OCI-M2 (cell line): Measurements from ENCODE around the gene SH3D21.
A peak's percentile ranks its signal among the peaks of the same experiment; 100 is the strongest.

Experiments
- DNase-seq: peaks from one replicate; lab custom pipeline; 2025; ENCODE audit not compliant: unreplicated experiment; lab: John Stamatoyannopoulos, UW

Gene SH3D21

GRCh38 chr1:36355811-36356210 is 49.6 kb downstream of the SH3D21 start:
- DNase-seq = no peak

GRCh38 chr1:36358514-36359084 is 52.4 kb downstream of the SH3D21 start:
- no peak for DNase-seq

- no peak for DNase-seq
Observed at GRCh38 chr1:36359383-36359782, 53.2 kb downstream of the SH3D21 start.

GRCh38 chr1:36359911-36360550 is 53.9 kb downstream of the SH3D21 start:
- no peak for DNase-seq

- DNase-seq = no peak
Observed at GRCh38 chr1:36365381-36365780, 59.2 kb downstream of the SH3D21 start.

GRCh38 chr1:36366091-36366661 is 60.0 kb downstream of the SH3D21 start:
- no peak for DNase-seq

DNA sequence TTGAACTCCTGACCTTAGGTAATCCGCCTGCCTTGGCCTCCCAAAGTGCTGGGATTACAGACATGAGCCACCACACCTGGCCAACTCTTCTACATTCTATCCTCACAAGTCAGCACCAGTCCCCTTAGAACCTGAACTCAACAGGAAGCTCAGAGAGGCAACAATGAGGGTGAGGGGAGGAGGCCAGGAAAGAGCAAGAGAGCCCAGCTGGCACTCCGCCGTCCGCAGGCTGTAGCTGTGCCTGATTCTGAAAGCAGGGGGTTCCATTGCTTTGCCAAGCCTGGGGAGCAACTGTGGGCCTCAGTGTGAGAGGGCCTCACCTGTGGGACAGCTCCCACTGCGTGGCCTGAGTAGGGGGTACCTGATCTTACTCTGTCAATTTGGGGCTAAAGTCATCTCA is 60.9 kb downstream of the SH3D21 start:
- no peak for DNase-seq

- DNase-seq = no peak
Observed at GRCh38 chr1:36367798-36368197, 61.6 kb downstream of the SH3D21 start.

DNA sequence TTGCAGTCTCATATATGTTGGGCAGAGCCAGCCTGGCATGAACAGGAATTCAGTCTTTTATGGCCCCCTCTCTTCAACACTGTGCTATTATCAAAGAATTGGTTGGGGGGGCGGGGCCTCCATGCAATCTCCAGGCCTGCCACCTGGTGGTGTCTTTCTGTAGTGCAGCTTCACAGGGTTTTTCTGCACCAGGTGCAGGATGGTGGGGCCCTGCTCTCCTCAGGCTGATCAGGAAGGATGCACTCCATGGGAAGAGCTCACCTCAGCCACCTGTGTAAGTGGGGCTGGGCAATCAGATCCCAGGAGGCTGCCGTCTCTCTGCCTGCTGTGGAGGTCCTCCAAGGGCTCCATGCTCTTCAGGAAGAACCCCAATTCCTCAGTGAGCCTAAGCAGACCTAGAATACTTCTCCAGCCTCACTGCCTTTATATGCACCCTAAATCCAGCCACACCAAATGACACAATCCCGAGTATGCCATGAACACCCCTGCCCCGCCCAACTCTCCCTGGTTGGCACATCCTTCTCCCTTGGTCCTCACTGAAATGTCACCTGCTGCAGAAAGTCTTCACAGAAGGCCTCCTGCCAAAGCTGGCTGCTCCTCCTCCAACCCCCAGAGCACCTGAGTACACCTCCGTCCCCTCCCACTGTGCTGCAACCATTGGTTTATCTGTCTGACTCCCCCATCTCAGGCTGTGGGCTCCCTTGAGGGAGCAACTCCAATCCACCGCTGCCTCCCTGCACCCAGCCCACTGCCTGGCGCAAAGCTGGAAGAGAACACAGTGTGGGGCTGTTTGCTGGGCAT is 63.1 kb downstream of the SH3D21 start:
- peak; percentile 11 for DNase-seq
